ENCODE measurements around the gene MRPL53. TPM values are rescaled to one million over a fixed set of nuclear protein-coding genes. Genes with fewer than 3 reads are reported as not detected.

The MRPL53 gene
- total and polyA plus RNA-seq, 2 of the 13 experiments (the other 11 are each of a cell fraction or from before 2014, with no cell fraction given): 34.3 to 51.9 TPM

DNA sequence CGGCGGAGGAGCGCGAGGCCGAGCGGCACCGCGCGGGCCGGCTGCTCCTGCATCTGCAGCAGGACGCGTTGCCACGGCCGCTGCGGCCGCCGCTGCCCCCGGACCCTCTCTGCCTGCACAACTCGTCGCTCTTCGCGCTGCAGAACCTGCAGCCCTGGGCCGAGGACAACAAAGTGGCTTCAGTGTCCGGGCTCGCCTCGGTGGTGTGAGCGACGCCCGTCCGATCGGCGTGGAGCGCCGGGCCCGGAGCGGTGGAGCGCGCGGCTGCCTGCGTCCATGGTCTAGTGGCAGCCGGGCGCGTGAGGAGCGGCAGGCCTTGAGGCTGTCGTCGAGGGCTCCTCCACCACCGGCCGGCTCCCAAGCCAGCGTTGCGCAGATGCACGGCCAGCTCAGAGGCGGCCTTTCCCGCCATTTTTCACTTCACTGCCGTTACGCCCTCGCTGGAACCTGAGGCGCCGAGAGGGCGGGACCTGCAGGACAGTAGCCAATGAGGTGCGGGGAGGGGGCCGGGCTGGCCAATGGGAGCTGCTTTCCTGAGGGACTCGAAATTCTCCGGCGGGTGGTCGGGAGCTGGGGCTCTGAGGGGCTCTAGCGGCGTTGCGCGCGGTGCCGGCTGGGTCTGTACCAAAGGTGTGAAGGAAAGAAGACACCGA is 43.6 kb upstream of the MRPL53 start (continued):
- TF ChIP-seq ZNF282 (IDR thresholded peaks at IDR 0.05; ENCODE audit: partially characterized antibody) (no peak), NFYB (CRISPR knock-in tag; IDR thresholded peaks at IDR 0.05) (peak; percentile 47)

DNA sequence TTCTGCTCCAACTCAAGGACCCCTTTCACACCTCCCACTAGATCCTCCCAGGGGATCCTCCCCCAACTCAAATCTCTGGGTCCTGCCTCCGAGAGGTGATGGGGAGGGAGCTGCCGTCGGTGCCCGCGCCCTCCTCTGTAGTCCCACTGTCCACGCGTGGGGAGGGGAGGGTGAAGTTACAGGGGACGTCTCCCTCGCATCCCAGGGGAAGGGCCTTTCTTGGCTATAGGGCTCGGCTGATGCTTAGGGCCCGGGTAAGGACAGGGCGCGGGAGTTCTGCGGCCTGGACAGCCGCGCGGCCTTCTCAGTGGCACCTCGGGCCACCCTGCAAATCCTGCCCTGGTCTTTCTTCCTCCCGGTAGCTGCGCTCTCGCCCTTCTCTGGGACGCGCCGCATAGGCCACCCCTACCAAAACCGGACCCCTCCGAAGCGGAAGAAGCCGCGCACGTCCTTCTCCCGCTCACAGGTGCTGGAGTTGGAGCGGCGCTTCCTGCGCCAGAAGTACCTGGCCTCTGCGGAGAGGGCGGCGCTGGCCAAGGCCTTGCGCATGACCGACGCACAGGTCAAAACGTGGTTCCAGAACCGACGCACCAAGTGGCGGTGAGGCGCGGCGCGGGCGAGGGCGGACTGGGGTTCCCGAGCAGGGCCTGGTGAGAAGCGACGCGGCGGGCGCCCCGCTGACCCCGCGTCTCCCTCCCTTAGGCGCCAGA is 42.9 kb upstream of the MRPL53 start:
- H3K79me2 ChIP-seq (ENCODE audit: insufficient read depth, low read length): no peaks in the 10 kb centered on the region
- no TSS peak for BruUV-seq (replicated peaks)
- WGBS (ENCODE audit: low lambda C conversion rate): 98% methylated on average over 55 of the region's 60 CpGs
- no peak for ATAC-seq
- ChIA-PET POLR2A (interaction anchor here (2.1 kb wide), 1 partner anchor 12 kb away, joined by 6 read pairs; no protein-coding TSS in a partner anchor), CTCF (ENCODE audit: low intra/inter-chr PET ratio, low total read pairs) (no interaction called here)
- in situ Hi-C loops (cut with HindIII; ENCODE audit: extremely low pct_ligation_motif_present, low pct_unique_long_range_greater_than_20kb) (no loop called here), intact Hi-C loops (cut with micrococcal nuclease; ENCODE audit: unreplicated experiment) (no loop called here)
- H3K9me3 ChIP-seq (ENCODE audit: low read length): no peaks in the 10 kb centered on the region
- H3K9ac ChIP-seq (ENCODE audit: insufficient read depth, low read depth, low read length): no peak overlapping the region
- H3K27ac ChIP-seq (ENCODE audit: extremely low read length, insufficient read depth, low read length): no peak overlapping the region
- H4K20me1 ChIP-seq (ENCODE audit: insufficient read depth, low read length): no peaks in the 10 kb centered on the region
- H3K27me3 ChIP-seq (ENCODE audit: control insufficient read depth in 1 of 2, insufficient read depth in 2 of 2, low read length in 2 of 2): no peaks in the 10 kb centered on the region
- H2AFZ ChIP-seq (ENCODE audit: low read length): no peak overlapping the region
- peaks cover 43% of the 10 kb centered on the region for H3K4me1 ChIP-seq (ENCODE audit: insufficient read depth, low read length)
- peaks cover 11 to 16% of the 10 kb centered on the region in 2 experiments; a peak in 4 of 5 replicates for H3K36me3 ChIP-seq (replicated peaks in 1 of 2; ENCODE audit: control insufficient read depth in 1 of 2, insufficient read depth in 2 of 2, low read length in 2 of 2)
- H3K4me2 ChIP-seq (ENCODE audit: low read depth, low read length): no peak overlapping the region
- TF ChIP-seq ZNF878 (CRISPR knock-in tag; IDR thresholded peaks at IDR 0.05) (no peak), TAF1 (CRISPR knock-in tag; IDR thresholded peaks at IDR 0.05) (peak; percentile 21; the same call in 1 of the 2 replicates), RBFOX2 (IDR thresholded peaks at IDR 0.05; ENCODE audit: low read depth, low read length) (peak; percentile 19), RARG (CRISPR knock-in tag; IDR thresholded peaks at IDR 0.05; ENCODE audit: low read depth) (no peak), POLR2G (IDR thresholded peaks at IDR 0.05; ENCODE audit: low read depth, low read length) (peak; percentile 16; the same call in 1 of the 2 replicates)
- TF ChIP-seq, protein P1, sequence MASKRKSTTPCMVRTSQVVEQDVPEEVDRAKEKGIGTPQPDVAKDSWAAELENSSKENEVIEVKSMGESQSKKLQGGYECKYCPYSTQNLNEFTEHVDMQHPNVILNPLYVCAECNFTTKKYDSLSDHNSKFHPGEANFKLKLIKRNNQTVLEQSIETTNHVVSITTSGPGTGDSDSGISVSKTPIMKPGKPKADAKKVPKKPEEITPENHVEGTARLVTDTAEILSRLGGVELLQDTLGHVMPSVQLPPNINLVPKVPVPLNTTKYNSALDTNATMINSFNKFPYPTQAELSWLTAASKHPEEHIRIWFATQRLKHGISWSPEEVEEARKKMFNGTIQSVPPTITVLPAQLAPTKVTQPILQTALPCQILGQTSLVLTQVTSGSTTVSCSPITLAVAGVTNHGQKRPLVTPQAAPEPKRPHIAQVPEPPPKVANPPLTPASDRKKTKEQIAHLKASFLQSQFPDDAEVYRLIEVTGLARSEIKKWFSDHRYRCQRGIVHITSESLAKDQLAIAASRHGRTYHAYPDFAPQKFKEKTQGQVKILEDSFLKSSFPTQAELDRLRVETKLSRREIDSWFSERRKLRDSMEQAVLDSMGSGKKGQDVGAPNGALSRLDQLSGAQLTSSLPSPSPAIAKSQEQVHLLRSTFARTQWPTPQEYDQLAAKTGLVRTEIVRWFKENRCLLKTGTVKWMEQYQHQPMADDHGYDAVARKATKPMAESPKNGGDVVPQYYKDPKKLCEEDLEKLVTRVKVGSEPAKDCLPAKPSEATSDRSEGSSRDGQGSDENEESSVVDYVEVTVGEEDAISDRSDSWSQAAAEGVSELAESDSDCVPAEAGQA (IDR thresholded peaks at IDR 0.05; ENCODE audit: low read depth): 0 out of 2 replicates have a peak, but pooled peaks have one; percentile 21
- TF ChIP-seq, protein P1 (CRISPR knock-in tag; IDR thresholded peaks at IDR 0.05; ENCODE audit: borderline replicate concordance): no peak
- TF ChIP-seq, protein P2, sequence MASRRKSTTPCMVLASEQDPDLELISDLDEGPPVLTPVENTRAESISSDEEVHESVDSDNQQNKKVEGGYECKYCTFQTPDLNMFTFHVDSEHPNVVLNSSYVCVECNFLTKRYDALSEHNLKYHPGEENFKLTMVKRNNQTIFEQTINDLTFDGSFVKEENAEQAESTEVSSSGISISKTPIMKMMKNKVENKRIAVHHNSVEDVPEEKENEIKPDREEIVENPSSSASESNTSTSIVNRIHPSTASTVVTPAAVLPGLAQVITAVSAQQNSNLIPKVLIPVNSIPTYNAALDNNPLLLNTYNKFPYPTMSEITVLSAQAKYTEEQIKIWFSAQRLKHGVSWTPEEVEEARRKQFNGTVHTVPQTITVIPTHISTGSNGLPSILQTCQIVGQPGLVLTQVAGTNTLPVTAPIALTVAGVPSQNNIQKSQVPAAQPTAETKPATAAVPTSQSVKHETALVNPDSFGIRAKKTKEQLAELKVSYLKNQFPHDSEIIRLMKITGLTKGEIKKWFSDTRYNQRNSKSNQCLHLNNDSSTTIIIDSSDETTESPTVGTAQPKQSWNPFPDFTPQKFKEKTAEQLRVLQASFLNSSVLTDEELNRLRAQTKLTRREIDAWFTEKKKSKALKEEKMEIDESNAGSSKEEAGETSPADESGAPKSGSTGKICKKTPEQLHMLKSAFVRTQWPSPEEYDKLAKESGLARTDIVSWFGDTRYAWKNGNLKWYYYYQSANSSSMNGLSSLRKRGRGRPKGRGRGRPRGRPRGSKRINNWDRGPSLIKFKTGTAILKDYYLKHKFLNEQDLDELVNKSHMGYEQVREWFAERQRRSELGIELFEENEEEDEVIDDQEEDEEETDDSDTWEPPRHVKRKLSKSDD (CRISPR knock-in tag; IDR thresholded peaks at IDR 0.05; ENCODE audit: low read depth): 0 out of 2 replicates have a peak, but pooled peaks have one; percentile 12
- FAIRE-seq: no peak
- no peak for DNase-seq (ENCODE audit: low spot score)
- no peak overlapping the region for H3K4me3 ChIP-seq (replicated peaks in 1 of 3; ENCODE audit: insufficient read depth in 1 of 3, low read depth in 2 of 3, low read length in 3 of 3)

All from HepG2 (cell line).